ENCODE data around the gene CTTNBP2. TPM values are rescaled to one million over a fixed set of nuclear protein-coding genes. Genes with fewer than 3 reads are reported as not detected.

CTTNBP2 gene
- total RNA-seq, 1 donor from 2014 or later = 1.2 TPM

DNA sequence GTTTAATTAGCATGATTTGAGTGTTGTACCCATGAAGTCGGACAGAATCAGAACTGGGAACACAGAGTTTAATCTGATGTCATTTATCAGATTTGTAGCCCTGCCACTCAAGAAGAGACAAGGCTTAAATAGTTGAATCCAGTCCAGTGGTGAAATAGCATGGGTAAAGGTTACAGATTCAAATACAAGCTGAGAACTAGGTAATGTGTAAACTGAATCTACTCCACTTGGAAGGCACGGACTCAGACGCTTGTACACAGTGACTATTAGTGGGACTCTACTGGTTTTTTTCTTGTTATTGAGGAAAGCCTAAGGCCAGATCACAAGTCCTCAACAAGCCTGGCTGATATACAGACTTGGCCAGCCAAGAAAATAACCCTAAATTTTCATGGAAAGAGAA is 142.9 kb downstream of the CTTNBP2 start:
- intact Hi-C loops (cut with micrococcal nuclease) = no loop called here
- no peaks in the 10 kb centered on the region for H3K27me3 ChIP-seq (ENCODE audit: low read depth)
- H3K27ac ChIP-seq (replicated peaks) = no peak overlapping the region
- peaks cover 6% of the 10 kb centered on the region for H3K4me1 ChIP-seq
- no peak for DNase-seq
- H3K36me3 ChIP-seq = no peaks in the 10 kb centered on the region
- TF ChIP-seq, protein P1, sequence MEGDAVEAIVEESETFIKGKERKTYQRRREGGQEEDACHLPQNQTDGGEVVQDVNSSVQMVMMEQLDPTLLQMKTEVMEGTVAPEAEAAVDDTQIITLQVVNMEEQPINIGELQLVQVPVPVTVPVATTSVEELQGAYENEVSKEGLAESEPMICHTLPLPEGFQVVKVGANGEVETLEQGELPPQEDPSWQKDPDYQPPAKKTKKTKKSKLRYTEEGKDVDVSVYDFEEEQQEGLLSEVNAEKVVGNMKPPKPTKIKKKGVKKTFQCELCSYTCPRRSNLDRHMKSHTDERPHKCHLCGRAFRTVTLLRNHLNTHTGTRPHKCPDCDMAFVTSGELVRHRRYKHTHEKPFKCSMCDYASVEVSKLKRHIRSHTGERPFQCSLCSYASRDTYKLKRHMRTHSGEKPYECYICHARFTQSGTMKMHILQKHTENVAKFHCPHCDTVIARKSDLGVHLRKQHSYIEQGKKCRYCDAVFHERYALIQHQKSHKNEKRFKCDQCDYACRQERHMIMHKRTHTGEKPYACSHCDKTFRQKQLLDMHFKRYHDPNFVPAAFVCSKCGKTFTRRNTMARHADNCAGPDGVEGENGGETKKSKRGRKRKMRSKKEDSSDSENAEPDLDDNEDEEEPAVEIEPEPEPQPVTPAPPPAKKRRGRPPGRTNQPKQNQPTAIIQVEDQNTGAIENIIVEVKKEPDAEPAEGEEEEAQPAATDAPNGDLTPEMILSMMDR (IDR thresholded peaks at IDR 0.05; ENCODE audit: borderline replicate concordance) = no peak
- H3K9me3 ChIP-seq (replicated peaks) = no peaks in the 10 kb centered on the region
- no peak overlapping the region for H3K4me3 ChIP-seq

DNA sequence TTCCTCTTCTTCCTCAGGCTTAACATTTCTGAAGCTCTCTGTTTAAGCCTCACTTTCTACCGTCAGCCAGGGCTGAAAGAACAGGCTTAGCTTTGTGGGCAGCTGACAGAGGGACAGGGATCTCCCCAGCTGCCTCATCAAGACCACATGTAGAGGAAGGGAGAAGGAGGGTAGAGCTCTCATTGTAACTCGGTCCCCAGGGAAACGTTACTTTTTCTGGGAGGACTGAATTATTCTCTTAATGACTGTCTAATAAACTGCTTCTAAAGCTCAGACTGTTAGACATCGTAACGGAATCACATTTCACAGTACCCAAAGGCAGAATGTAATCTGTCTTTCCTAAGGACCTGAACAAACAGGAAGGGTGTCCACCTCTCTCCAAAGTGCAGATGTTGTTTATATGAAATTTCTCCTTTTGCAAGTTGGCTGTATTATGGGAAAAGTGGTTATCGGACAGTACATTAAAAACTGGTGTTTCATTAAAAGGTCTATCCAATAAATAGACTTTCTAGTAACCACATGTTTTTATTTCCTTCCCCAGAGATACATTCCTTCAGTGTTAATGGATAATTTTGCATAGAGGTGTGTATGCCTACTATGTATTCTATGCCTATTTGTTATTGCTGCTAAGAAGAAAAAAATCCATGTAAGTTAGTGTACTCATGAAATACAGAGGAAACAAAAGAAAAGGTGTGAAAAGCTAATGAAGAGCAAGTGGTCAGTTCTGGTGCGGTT is 144.2 kb downstream of the CTTNBP2 start:
- no peak for DNase-seq
- no peak overlapping the region for H3K27ac ChIP-seq (replicated peaks)
- intact Hi-C loops (cut with micrococcal nuclease) = no loop called here
- no peaks in the 10 kb centered on the region for H3K9me3 ChIP-seq (replicated peaks)
- H3K27me3 ChIP-seq (ENCODE audit: low read depth) = no peaks in the 10 kb centered on the region
- peaks cover 6% of the 10 kb centered on the region for H3K4me1 ChIP-seq
- H3K36me3 ChIP-seq = no peaks in the 10 kb centered on the region
- H3K4me3 ChIP-seq = no peak overlapping the region
- TF ChIP-seq, protein P1 (IDR thresholded peaks at IDR 0.05; ENCODE audit: borderline replicate concordance) = no peak

DNA sequence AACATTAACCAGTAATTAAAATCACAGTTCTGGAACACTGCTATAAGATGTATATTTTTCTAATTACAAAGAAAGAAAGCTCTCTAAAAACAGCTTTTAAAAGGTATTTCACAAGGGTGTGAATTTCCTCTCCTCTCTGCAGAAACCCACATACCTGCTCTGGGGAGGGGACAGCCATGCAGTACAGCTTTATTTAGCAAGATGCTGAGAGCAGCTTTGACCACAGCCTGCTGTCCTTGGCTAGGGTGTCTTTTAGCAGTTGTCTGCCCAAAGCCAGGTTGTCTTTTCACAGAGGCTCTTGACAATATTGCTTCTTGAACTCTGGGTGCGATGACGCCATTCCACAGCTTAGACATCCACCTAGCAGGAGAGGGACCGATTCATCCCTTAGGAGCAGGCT is 148.3 kb downstream of the CTTNBP2 start:
- H3K36me3 ChIP-seq = no peaks in the 10 kb centered on the region
- intact Hi-C loops (cut with micrococcal nuclease) = no loop called here

DNA sequence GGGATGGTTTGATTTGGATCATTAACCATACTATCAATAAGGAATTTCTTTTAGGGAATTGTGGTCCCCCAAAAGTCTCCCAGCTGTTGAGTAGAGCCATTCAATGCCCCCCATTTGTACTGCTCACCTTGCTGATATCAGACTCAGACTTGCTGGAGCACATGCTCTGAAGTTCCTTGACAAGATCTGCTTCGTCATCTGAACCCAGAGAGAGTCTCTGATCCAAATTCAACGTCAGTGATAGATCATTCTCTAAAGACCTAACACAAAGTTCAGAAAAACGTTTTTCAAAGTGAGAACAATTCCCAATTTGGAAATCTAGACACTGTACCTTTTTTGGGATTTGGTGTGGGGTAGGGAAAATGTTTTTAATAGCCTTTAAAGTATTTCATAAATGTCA is 153.9 kb downstream of the CTTNBP2 start:
- Histone ChIP-seq H3K27me3 (ENCODE audit: low read depth) (no peaks in the 10 kb centered on the region), H3K36me3 (no peaks in the 10 kb centered on the region), H3K27ac (replicated peaks) (no peak overlapping the region), H3K4me1 (no peaks in the 10 kb centered on the region), H3K9me3 (replicated peaks) (no peaks in the 10 kb centered on the region), H3K4me3 (no peak overlapping the region)
- intact Hi-C loops (cut with micrococcal nuclease) = no loop called here
- TF ChIP-seq, protein P1 (IDR thresholded peaks at IDR 0.05; ENCODE audit: borderline replicate concordance) = no peak
- DNase-seq = no peak

More for the DNA sequence above, 148.3 kb downstream of the CTTNBP2 start:
- no peaks in the 10 kb centered on the region for H3K4me1 ChIP-seq
- no peak overlapping the region for H3K27ac ChIP-seq (replicated peaks)
- TF ChIP-seq, protein P1 (IDR thresholded peaks at IDR 0.05; ENCODE audit: borderline replicate concordance) = no peak
- H3K9me3 ChIP-seq (replicated peaks) = no peaks in the 10 kb centered on the region
- no peaks in the 10 kb centered on the region for H3K27me3 ChIP-seq (ENCODE audit: low read depth)
- DNase-seq = no peak
- H3K4me3 ChIP-seq = no peak overlapping the region

DNA sequence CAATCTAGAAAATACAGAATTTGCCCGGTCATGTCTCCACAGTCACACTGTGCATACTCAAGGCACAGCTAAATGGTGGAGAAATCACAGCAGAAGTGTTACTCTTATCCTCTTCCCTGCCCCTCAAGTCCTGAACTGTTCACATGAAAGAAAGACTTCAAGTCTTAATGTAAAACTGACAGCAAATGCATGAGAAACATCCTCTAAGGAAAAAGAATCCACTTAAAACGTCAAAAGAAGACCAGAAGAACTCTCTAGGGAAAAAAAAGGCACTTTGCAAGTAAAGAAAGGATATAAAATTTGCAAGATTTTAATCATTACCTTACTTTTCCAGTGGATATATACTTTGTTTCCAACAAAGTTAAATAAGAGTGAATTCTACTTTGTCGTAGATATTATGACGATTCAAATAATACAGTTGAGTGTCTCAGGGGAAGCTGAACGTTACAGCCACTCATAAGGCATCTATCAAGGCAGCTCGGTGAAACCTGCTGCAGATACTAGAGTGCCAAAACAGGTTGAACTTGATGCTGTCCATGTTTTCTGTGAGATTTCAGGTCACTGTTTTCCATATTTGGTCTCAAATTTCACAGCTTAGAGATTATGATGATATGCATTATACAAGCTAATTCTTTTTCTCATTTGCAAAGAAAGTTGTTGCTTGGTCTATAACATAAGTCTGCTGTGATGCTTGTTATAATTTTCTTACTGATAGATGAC is 155.0 kb downstream of the CTTNBP2 start:
- no peak overlapping the region for H3K27ac ChIP-seq (replicated peaks)
- no peak for DNase-seq
- H3K4me1 ChIP-seq = no peaks in the 10 kb centered on the region
- no peaks in the 10 kb centered on the region for H3K36me3 ChIP-seq
- no peaks in the 10 kb centered on the region for H3K9me3 ChIP-seq (replicated peaks)
- intact Hi-C loops (cut with micrococcal nuclease) = no loop called here
- TF ChIP-seq, protein P1 (IDR thresholded peaks at IDR 0.05; ENCODE audit: borderline replicate concordance) = no peak
- no peaks in the 10 kb centered on the region for H3K27me3 ChIP-seq (ENCODE audit: low read depth)
- H3K4me3 ChIP-seq = no peak overlapping the region
